LNCaP clone FGC (cell line): ENCODE measurements around the gene PHACTR3.

ENCODE experiments used
- DNase-seq: peaks from one replicate; pipeline ENCODE4 v3.0.0-alpha.2; 2011; ENCODE audit warnings: low read depth
- H3K4me3 ChIP-seq: 2 replicates; pipeline ENCODE4 v1.5.1; 2011; ENCODE audit warnings: mild to moderate bottlenecking, low read depth, low read length, control low read depth
- TF ChIP-seq, protein P1 (sequence below): IDR thresholded peaks from 2 replicates; pipeline ENCODE4 v1.5.1; 2012; ENCODE audit warnings: mild to moderate bottlenecking; ENCODE audit not compliant: control insufficient read depth, insufficient read depth; ENCODE audit errors: extremely low read depth

Gene PHACTR3

GRCh38 chr20:59765599-59766177 lies 161.3 kb downstream of the PHACTR3 start:
- H3K4me3 ChIP-seq = no peak overlapping the region
- DNase-seq = no peak
- TF ChIP-seq, protein P1, sequence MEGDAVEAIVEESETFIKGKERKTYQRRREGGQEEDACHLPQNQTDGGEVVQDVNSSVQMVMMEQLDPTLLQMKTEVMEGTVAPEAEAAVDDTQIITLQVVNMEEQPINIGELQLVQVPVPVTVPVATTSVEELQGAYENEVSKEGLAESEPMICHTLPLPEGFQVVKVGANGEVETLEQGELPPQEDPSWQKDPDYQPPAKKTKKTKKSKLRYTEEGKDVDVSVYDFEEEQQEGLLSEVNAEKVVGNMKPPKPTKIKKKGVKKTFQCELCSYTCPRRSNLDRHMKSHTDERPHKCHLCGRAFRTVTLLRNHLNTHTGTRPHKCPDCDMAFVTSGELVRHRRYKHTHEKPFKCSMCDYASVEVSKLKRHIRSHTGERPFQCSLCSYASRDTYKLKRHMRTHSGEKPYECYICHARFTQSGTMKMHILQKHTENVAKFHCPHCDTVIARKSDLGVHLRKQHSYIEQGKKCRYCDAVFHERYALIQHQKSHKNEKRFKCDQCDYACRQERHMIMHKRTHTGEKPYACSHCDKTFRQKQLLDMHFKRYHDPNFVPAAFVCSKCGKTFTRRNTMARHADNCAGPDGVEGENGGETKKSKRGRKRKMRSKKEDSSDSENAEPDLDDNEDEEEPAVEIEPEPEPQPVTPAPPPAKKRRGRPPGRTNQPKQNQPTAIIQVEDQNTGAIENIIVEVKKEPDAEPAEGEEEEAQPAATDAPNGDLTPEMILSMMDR = no peak

- H3K4me3 ChIP-seq = no peak overlapping the region
- no peak for DNase-seq
- TF ChIP-seq, protein P1 = no peak
These were observed 163.3 kb downstream of the PHACTR3 start for GRCh38 chr20:59767656-59768055.

DNA sequence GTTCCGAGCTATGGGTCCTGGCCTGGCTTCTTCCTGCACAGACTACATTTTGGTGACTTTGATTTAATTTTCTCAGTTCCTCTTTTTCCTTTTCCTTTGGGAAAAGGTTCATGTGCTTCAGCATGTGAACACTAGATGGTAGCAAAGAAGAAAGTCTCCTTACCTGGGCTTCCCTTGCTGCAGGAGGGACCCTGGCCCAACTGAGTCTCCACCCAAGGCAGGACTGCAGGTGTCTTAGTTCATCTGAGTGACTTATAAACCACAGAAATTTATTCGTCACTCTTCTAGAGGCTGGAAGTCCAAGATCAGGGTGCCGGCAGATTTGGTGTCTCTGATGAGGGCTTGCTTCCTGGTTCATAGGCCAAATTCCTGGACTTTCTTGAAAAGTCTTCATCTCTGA lies 165.9 kb downstream of the PHACTR3 start:
- H3K4me3 ChIP-seq = no peak overlapping the region
- TF ChIP-seq, protein P1 = peak; percentile 53
- DNase-seq = no peak

GRCh38 chr20:59770851-59771250 lies 166.5 kb downstream of the PHACTR3 start:
- no peak for DNase-seq
- H3K4me3 ChIP-seq = no peak overlapping the region
- TF ChIP-seq, protein P1 = no peak

GRCh38 chr20:59771506-59772372 lies 167.4 kb downstream of the PHACTR3 start:
- no peak for DNase-seq
- TF ChIP-seq, protein P1 = no peak
- no peak overlapping the region for H3K4me3 ChIP-seq

DNA sequence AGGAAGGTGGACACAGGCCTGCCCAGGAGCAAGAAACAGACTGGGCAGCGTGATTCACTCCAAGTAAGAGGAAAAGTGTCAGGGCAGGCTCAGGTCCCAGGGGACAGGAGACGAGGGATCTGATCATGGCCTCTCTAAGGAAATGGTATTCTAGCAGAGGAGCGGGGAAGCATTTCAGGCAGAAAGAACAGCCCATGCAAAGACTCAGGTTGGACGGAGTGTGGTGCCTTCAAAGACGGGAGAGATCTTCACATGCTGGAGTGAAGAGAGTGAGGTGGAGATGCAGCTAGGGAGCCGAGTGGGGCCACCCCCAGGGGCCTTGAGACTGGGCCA lies 168.0 kb downstream of the PHACTR3 start:
- TF ChIP-seq, protein P1 = no peak
- DNase-seq = no peak

More for the DNA sequence above, 168.0 kb downstream of the PHACTR3 start:
- H3K4me3 ChIP-seq = no peak overlapping the region
